Activated CD4-positive, alpha-beta memory T cell treated with anti-CD3 and anti-CD28 coated beads for 36 hours (primary cell): ENCODE results near the gene HBA1. TPM values are rescaled to one million over a fixed set of nuclear protein-coding genes. Genes with fewer than 3 reads are reported as not detected.
"Not testable (repeated sequence)": the region's sequence is repeated elsewhere in the genome, so short reads cannot be mapped to it uniquely, and the experiment has no call there.

Experiments used
- CTCF ChIA-PET: fragments of 350-600 bp; sonication (Branson Sonifier 250); formaldehyde crosslinking; loops from one replicate; lab custom pipeline; 2021; ENCODE audit warnings: antibody characterized with exemption, inconsistent platforms; lab: Charles Lee
- POLR2A ChIA-PET: fragments of 350-600 bp; sonication (Branson Sonifier 250); formaldehyde crosslinking; loops from one replicate; lab custom pipeline; 2021; ENCODE audit warnings: antibody characterized with exemption; lab: Charles Lee
- DNase-seq: peaks from one replicate; pipeline ENCODE4 v3.0.0-alpha.2; 2020
- H3K27ac Mint-ChIP-seq: one replicate; pipeline ENCODE4 v1.8.0; 2021; ENCODE audit warnings: mixed read lengths
- H3K27me3 Mint-ChIP-seq: one replicate; pipeline ENCODE4 v1.8.0; 2021; ENCODE audit warnings: mixed read lengths
- H3K36me3 Mint-ChIP-seq: one replicate; pipeline ENCODE4 v1.8.0; 2021; ENCODE audit warnings: mixed read lengths
- H3K4me1 Mint-ChIP-seq: one replicate; pipeline ENCODE4 v1.8.0; 2021; ENCODE audit warnings: low read depth, mixed read lengths
- H3K4me3 Mint-ChIP-seq: one replicate; pipeline ENCODE4 v1.8.0; 2021; ENCODE audit warnings: mild to moderate bottlenecking, mixed read lengths
- H3K9me3 Mint-ChIP-seq: one replicate; pipeline ENCODE4 v1.8.0; 2021; ENCODE audit warnings: mixed read lengths
- intact Hi-C: fragments of 100-400 bp; cut with micrococcal nuclease; formaldehyde crosslinking; loops from one replicate; pipeline ENCODE4 v1.15.1; 2023
- total RNA-seq, 2 experiments: library from RNA; stranded (reverse); gene quantifications; one replicate each; pipeline ENCODE4 v1.2.3, GENCODE V29; 2021

The HBA1 gene
- total RNA-seq, 2 experiments from 2014 or later: not detected

DNA sequence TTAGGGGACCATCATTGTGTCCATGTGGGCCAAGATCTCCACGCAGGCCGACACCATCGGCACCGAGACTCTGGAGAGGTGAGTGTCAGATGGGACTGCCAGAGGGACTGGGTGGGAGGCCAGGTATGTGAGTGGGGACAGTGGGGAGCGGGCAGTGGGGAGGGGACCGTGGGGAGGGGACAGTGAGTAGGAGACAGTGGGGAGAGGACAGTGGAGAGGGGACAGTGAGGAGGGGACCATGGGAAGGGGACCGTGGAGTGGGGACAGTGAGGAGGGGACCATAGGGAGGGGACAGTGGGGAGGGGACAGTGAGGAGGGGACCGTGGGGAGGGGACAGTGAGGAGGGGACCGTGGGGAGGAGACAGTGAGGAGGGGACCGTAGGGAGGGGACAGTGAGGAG is 13.3 kb upstream of the HBA1 start:
- peaks cover 50% of the 10 kb centered on the region for H3K27me3 Mint-ChIP-seq
- H3K36me3 Mint-ChIP-seq, intact Hi-C loops, H3K4me1 Mint-ChIP-seq, H3K27ac Mint-ChIP-seq, DNase-seq, POLR2A ChIA-PET, CTCF ChIA-PET, H3K4me3 Mint-ChIP-seq, H3K9me3 Mint-ChIP-seq: not testable (repeated sequence)

DNA sequence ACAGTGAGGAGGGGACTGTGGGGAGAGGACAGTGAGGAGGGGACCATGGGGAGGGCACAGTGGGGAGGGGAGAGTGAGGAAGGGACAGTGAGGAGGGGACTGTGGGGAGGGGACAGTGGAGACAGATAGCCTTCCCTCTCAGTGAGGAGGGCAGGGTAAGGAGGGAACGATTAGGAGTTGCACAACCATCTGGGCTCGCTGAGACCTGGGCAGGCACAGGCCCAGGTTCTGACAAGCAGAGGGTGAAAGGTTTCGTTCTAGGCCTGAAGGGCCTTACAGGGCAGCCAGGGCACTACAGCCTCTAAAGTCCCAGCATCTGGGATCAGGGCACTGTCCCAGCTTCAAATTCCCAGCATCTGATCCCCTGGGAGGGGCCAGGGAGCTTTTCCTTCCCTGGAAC is 12.8 kb upstream of the HBA1 start:
- CTCF ChIA-PET: not testable (repeated sequence)

DNA sequence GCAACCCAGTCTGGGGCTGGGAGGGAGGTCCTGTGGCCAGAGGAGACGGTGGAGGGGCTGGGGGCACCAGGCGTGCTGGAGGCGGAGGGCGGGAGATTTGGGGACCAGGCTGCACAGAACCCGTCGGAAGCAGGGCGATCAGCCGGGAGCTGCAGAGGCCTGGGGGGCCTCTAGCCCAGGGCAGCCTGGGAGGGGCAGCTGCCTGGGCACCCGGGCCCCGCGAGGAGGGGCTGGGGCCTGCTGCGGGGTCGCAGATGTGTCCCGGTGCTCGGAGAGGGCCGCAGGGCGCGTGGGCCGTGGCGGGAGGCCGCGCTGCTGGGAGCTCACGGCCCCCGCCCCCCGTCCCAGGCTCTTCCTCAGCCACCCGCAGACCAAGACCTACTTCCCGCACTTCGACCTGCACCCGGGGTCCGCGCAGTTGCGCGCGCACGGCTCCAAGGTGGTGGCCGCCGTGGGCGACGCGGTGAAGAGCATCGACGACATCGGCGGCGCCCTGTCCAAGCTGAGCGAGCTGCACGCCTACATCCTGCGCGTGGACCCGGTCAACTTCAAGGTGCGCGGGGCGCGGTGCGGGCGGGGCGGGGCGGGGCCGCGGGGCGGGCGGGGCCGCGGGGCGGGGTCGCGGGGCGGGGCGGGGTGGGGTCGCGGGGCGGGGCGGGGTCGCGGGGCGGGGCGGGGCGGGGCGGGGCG is 12.2 kb upstream of the HBA1 start:
- CTCF ChIA-PET: interaction anchor here (0.8 kb wide), 1 partner anchor 198 kb away, joined by 4 read pairs; no protein-coding TSS in a partner anchor
- POLR2A ChIA-PET, H3K36me3 Mint-ChIP-seq, H3K9me3 Mint-ChIP-seq, H3K27ac Mint-ChIP-seq, intact Hi-C loops, DNase-seq, H3K4me1 Mint-ChIP-seq, H3K4me3 Mint-ChIP-seq: not testable (repeated sequence)
- peaks cover 53% of the 10 kb centered on the region for H3K27me3 Mint-ChIP-seq

More for the DNA sequence above, 12.8 kb upstream of the HBA1 start:
- H3K4me3 Mint-ChIP-seq, DNase-seq, H3K9me3 Mint-ChIP-seq, H3K27ac Mint-ChIP-seq, H3K36me3 Mint-ChIP-seq, H3K4me1 Mint-ChIP-seq, intact Hi-C loops, POLR2A ChIA-PET: not testable (repeated sequence)
- H3K27me3 Mint-ChIP-seq: peaks cover 53% of the 10 kb centered on the region

DNA sequence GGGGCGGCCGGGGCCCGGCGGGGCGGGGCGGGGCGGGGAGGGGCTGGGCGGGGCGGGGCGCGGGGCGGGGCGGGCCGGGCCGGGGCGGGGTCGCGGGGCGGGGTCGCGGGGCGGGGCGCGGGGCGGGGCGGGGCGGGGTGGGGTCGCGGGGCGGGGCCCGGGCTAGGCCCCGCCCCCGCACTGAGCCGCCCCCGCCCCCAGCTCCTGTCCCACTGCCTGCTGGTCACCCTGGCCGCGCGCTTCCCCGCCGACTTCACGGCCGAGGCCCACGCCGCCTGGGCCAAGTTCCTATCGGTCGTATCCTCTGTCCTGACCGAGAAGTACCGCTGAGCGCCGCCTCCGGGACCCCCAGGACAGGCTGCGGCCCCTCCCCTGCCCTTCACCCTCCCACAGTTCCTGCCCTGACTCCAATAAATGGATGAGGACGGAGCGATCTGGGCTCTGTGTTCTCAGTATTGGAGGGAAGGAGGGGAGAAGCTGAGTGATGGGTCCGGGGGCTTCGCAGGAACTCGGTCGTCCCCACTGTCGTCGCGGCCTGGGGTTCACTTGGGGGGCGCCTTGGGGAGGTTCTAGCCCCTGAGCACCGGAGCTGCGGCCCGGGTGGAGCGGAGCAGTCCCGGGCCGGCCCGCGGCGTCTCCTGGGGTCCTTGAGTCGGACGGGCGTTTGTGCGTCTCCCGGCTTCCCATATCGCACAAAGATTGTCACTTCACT is 11.5 kb upstream of the HBA1 start:
- Mint-ChIP-seq H3K9me3 (no peaks in the 10 kb centered on the region), H3K4me3 (no peak overlapping the region), H3K27me3 (peaks cover 53% of the 10 kb centered on the region), H3K36me3 (no peaks in the 10 kb centered on the region), H3K4me1 (peaks cover 5% of the 10 kb centered on the region), H3K27ac (no peak overlapping the region)
- POLR2A ChIA-PET: no interaction called here
- CTCF ChIA-PET: interaction anchor here (0.8 kb wide), 2 partner anchors 48 to 197 kb away, joined by 3 to 4 read pairs; no protein-coding TSS in a partner anchor
- no peak for DNase-seq
- intact Hi-C loops: no loop called here

DNA sequence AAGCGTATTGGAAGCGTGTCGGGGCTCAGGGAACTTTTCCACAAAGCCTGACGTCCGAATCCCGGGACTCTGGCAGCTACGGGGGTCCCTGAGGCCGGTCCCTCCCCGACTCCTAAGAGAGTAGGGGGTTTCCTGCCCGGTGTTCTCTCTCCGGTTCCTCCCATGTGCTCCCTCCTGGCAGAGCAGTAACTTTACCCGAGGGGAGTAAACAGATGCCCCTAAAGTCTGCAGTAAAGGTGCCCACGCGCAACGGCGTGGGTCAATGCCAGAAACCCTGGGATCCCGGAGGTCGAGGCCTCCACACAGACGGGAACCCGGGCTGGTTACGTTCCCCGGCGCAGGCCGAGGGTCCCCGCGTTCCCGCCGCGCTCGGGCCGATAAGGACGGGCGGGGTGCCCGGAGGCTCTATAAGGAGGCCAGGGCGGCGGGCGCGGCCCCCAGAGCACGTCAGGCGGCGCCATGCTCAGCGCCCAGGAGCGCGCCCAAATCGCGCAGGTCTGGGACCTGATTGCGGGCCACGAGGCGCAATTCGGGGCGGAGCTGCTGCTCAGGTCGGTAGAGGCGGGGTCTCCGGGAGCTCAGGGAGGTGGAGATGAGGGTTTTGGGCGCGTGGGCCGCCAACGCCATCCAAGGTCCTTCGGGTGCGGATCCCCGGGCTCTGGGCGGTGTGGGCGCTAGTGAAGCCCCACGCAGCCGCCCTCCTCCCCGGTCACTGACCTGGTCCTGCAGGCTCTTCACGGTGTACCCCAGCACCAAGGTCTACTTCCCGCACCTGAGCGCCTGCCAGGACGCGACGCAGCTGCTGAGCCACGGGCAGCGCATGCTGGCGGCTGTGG is 10.7 kb upstream of the HBA1 start, which contains the start of gene HBM:
Gene HBM, plus strand, starts transcription at position 440 of the 836 bp plus-strand sequence. Its CDS starts 20 bp downstream, at position 460.
- peak; percentile 18 for DNase-seq
- Mint-ChIP-seq H3K36me3 (no peaks in the 10 kb centered on the region), H3K4me3 (no peak within 1 kb of the TSS), H3K4me1 (peaks cover 5% of the 10 kb centered on the region), H3K27me3 (peaks cover 59% of the 10 kb centered on the region), H3K9me3 (no peaks in the 10 kb centered on the region), H3K27ac (no peak within 1 kb of the TSS)
- intact Hi-C loops: no loop called here
- POLR2A ChIA-PET: no interaction called here
- CTCF ChIA-PET: interaction anchor here (0.7 to 0.8 kb wide), 3 partner anchors 18 to 197 kb away, joined by 3 to 4 read pairs (median 3); no protein-coding TSS in a partner anchor

DNA sequence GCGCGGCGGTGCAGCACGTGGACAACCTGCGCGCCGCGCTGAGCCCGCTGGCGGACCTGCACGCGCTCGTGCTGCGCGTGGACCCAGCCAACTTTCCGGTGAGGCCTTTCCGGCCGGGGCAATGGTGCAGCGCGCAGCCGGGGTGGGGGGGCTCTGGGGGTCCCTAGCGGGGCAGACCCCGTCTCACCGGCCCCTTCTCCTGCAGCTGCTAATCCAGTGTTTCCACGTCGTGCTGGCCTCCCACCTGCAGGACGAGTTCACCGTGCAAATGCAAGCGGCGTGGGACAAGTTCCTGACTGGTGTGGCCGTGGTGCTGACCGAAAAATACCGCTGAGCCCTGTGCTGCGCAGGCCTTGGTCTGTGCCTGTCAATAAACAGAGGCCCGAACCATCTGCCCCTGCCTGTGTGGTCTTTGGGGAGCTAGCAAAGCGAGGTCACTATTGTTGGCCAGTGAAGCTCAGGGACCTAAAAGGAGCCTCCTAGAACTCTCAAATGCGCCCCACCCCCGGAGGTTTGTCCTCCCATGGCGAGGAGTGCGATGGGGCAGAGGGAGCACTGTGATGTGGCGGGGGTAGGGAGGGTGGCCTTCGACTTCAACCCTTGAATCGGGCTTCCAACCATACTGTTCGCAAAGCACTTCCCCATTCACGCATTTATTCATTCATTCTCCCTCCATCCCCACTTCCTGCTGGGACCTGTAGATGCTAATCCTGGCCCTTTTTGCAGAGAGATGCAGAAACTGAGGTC is 9.9 kb upstream of the HBA1 start:
- no peak for DNase-seq
- Mint-ChIP-seq H3K27me3 (peaks cover 57% of the 10 kb centered on the region), H3K4me1 (peaks cover 5% of the 10 kb centered on the region), H3K27ac (no peak overlapping the region), H3K9me3 (no peaks in the 10 kb centered on the region), H3K36me3 (no peaks in the 10 kb centered on the region), H3K4me3 (no peak overlapping the region)
- ChIA-PET POLR2A (no interaction called here), CTCF (interaction anchor here (0.7 to 1.2 kb wide), 2 partner anchors 14 to 17 kb away, joined by 3 read pairs; partner anchors contain the start of gene HBQ1)
- intact Hi-C loops: no loop called here

DNA sequence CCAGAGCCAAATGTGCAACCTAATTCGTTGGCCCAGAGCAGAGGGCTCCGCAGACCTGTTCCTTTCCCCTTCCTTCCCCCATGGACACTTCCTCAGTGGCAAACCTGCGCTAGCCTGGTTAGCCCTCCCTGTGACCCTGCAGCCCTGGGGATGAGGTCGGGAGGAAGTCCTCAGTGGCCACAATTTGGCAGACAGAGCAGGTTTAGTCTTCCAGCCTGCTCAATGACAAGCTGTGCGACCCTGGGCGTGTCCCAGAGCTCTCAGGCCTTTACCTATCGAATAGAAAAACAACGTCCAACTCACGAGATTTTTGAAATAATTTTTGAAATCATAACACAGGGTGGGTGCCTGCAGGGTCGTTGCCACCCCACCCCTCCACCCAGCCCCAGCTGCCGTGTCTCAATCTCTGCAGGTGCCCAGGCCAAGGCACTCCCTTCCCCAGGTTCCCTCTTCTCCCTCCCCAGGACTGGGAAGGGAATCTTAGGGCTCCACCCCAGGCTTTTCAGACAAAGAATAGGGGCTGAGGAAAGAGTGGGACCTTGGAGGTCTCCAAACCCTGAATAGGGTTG is 9.3 kb upstream of the HBA1 start:
- Mint-ChIP-seq H3K36me3 (no peaks in the 10 kb centered on the region), H3K9me3 (no peaks in the 10 kb centered on the region), H3K27me3 (peaks cover 59% of the 10 kb centered on the region), H3K4me1 (peaks cover 5% of the 10 kb centered on the region), H3K27ac (no peak overlapping the region), H3K4me3 (no peak overlapping the region)
- no peak for DNase-seq
- CTCF ChIA-PET: interaction anchor here (1.2 kb wide), 1 partner anchor 13 kb away, joined by 3 read pairs; the partner anchor contains the start of gene HBQ1
- POLR2A ChIA-PET: no interaction called here
- intact Hi-C loops: no loop called here

DNA sequence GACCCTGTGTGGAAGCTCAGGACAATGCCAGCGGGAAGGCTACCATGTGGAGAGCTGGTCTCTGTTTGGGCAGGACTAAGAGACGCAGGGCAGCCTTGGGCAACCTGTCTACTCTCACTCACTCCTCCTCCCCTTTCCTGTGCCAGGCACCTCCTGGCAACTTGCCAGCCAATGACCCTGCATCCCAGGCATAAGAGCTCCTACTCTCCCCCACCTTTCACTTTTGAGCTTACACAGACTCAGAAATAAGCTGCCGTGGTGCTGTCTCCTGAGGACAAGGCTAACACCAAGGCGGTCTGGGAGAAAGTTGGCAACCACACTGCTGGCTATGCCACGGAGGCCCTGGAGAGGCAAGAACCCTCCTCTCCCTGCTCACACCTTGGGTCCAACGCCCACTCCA is 8.1 kb upstream of the HBA1 start:
- ChIA-PET CTCF (interaction anchor here (1.2 to 1.6 kb wide), 2 partner anchors 62 to 103 kb away, joined by 4 to 5 read pairs; no protein-coding TSS in a partner anchor), POLR2A (no interaction called here)
- peaks cover 8% of the 10 kb centered on the region for H3K4me1 Mint-ChIP-seq
- no peak for DNase-seq
- H3K27ac Mint-ChIP-seq: no peak overlapping the region
- H3K9me3 Mint-ChIP-seq: no peaks in the 10 kb centered on the region
- H3K36me3 Mint-ChIP-seq: no peaks in the 10 kb centered on the region
- H3K4me3 Mint-ChIP-seq: peak overlapping the region; percentile 5
- intact Hi-C loops: no loop called here
- peaks cover 58% of the 10 kb centered on the region for H3K27me3 Mint-ChIP-seq

DNA sequence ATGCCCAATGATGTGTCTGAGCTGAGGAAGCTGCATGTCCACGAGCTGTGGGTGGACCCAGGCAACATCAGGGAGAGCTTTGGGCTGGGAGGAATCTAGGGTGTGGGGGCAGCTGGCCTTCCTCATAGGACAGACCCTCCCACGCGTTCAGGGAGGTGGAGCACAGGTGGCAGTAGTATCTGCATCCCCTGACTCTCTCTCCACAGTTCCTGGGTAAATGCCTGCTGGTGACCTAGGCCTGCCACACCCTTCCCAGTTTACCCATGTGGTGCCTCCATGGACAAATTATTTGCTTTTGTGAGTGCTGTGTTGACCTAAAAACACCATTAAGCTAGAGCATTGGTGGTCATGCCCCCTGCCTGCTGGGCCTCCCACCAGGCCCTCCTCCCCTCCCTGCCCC is 7.5 kb upstream of the HBA1 start:
- no peaks in the 10 kb centered on the region for H3K36me3 Mint-ChIP-seq
- no peak overlapping the region for H3K27ac Mint-ChIP-seq
- peaks cover 10% of the 10 kb centered on the region for H3K4me1 Mint-ChIP-seq
- ChIA-PET CTCF (interaction anchor here (1.6 kb wide), 1 partner anchor 63 kb away, joined by 5 read pairs; no protein-coding TSS in a partner anchor), POLR2A (no interaction called here)
- no peak for DNase-seq
- intact Hi-C loops: no loop called here
- no peaks in the 10 kb centered on the region for H3K9me3 Mint-ChIP-seq
- peaks cover 59% of the 10 kb centered on the region for H3K27me3 Mint-ChIP-seq
- H3K4me3 Mint-ChIP-seq: peak overlapping the region; percentile 5

DNA sequence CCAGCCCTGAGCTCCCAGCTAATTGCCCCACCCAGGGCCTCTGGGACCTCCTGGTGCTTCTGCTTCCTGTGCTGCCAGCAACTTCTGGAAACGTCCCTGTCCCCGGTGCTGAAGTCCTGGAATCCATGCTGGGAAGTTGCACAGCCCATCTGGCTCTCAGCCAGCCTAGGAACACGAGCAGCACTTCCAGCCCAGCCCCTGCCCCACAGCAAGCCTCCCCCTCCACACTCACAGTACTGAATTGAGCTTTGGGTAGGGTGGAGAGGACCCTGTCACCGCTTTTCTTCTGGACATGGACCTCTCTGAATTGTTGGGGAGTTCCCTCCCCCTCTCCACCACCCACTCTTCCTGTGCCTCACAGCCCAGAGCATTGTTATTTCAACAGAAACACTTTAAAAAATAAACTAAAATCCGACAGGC is 6.4 kb upstream of the HBA1 start:
- H3K9me3 Mint-ChIP-seq, intact Hi-C loops, H3K4me3 Mint-ChIP-seq, H3K36me3 Mint-ChIP-seq, H3K27ac Mint-ChIP-seq, POLR2A ChIA-PET, DNase-seq: not testable (repeated sequence)
- Mint-ChIP-seq H3K4me1 (peaks cover 14% of the 10 kb centered on the region), H3K27me3 (peaks cover 67% of the 10 kb centered on the region)
- CTCF ChIA-PET: interaction anchor here (1.6 kb wide), 1 partner anchor 105 kb away, joined by 4 read pairs; no protein-coding TSS in a partner anchor

DNA sequence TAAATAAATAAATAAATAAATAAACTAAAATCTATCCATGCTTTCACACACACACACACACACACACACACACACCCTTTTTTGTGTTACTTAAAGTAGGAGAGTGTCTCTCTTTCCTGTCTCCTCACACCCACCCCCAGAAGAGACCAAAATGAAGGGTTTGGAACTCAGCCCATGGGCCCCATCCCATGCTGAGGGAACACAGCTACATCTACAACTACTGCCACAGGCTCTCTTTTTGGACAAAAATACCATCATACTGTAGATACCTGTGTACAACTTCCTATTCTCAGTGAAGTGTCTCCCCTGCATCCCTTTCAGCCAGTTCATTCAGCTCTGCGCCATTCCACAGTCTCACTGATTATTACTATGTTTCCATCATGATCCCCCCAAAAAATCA is 5.7 kb upstream of the HBA1 start:
- DNase-seq: no peak
- H3K27ac Mint-ChIP-seq: no peak overlapping the region
- no peaks in the 10 kb centered on the region for H3K36me3 Mint-ChIP-seq
- H3K9me3 Mint-ChIP-seq: no peaks in the 10 kb centered on the region
- H3K4me1 Mint-ChIP-seq: peaks cover 14% of the 10 kb centered on the region
- intact Hi-C loops: no loop called here
- no peak overlapping the region for H3K4me3 Mint-ChIP-seq
- ChIA-PET POLR2A (no interaction called here), CTCF (interaction anchor here (1.6 kb wide), 1 partner anchor 105 kb away, joined by 4 read pairs; no protein-coding TSS in a partner anchor)
- H3K27me3 Mint-ChIP-seq: peaks cover 67% of the 10 kb centered on the region
